Lower leg skin (tissue), 3 donors: Measurements from ENCODE around the gene SYCP3.

Source experiments
- CTCF ChIP-seq, 3 donors: fragments of 450-650 bp; IDR thresholded peaks; one replicate each; pipeline ENCODE4 v1.5.1; 2016; ENCODE audit warnings: antibody characterized with exemption in 3 of 3, mild to moderate bottlenecking in 3 of 3, moderate library complexity in 2 of 3
- POLR2A ChIP-seq, 2 donors: fragments of 450-650 bp; IDR thresholded peaks; one replicate each; pipeline ENCODE4 v1.6.1; 2016 to 2017; ENCODE audit warnings: antibody characterized with exemption in 2 of 2, mild to moderate bottlenecking in 1 of 2, moderate library complexity in 1 of 2

GRCh38 chr12:101781834-101782233, 42.6 kb upstream of the SYCP3 start:
- no peak for TF ChIP-seq POLR2A (IDR thresholded peaks at IDR 0.05)
- TF ChIP-seq CTCF (IDR thresholded peaks at IDR 0.05) = no peak
